ENCODE data around the gene FBLIM1. TPM values are rescaled to one million over a fixed set of nuclear protein-coding genes. Genes with fewer than 3 reads are reported as not detected.

Gene FBLIM1
- total RNA-seq, 1 experiment from 2014 or later = 64.7 TPM

DNA sequence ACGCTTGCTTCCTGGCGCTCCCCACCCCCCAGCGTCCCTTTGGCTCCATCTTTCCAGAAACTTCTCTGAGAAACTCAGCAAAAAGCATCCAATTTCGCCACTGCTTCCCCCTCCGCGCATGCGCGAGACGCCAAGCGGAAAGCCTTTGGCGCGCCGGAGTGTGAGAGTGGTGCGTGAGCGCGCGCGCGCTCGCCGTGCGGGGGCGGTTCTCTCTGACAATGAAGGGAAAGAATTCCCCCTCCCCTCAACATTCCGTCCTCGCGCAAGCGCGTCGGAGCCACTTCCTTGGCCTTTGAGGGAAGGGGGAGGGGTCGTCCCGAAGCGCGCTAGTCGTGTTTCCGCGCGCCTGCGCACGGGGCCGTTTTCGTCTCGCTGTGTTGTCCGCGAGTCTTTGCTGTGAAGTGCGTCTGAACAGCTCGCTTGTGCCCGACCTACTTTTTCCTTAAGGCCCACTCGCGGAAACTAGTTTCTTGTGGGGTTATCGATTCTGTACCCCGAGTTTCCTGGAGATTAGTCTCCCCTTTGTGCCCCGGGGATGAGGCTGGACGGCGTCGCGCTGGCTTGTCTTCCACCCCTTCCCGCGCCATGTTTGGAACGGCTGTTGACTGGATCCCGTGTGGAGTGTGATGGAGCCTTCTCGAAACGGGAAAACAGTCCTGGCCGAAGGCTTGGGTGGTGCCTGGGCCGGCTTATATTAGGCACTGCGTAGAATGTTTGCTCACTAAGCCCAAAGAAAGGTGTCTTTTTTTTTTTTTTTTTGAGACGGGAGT, 77.3 kb downstream of the FBLIM1 start:
- Histone ChIP-seq H2AFZ (ENCODE audit: low read length) (no peak overlapping the region), H4K91ac (ENCODE audit: insufficient read length, low read depth, low read length) (peak overlapping the region; percentile 100)

More for the DNA sequence above, 77.3 kb downstream of the FBLIM1 start:
- H3K4me1 Mint-ChIP-seq = peaks cover 23 to 28% of the 10 kb centered on the region in 2 experiments
- H3K23ac ChIP-seq (ENCODE audit: insufficient read length, low read depth, low read length) = no peak overlapping the region
- peak overlapping the region; percentile 96; the same call in 1 of the 2 replicates for H3K4ac ChIP-seq (ENCODE audit: low read depth, low read length)
- H3K27me3 ChIP-seq (ENCODE audit: insufficient read depth, low read length) = no peaks in the 10 kb centered on the region
- no peak overlapping the region for H2BK12ac ChIP-seq (ENCODE audit: insufficient read length, low read depth, low read length)
- no CpG with 5 or more reads among the region's 66 CpGs for WGBS (ENCODE audit: extremely low coverage, insufficient read length, low lambda C conversion rate)
- H2BK120ac ChIP-seq (ENCODE audit: low read depth, low read length, poor library complexity, severe bottlenecking) = peak overlapping the region; percentile 95
- peak overlapping the region; percentile 94 for H3K18ac ChIP-seq (ENCODE audit: insufficient read length, low read depth, low read length)
- no peaks in the 10 kb centered on the region for H3K79me1 ChIP-seq (ENCODE audit: insufficient read depth, low read depth, low read length, poor library complexity, severe bottlenecking)
- peaks cover 14% of the 10 kb centered on the region for H3K23me2 ChIP-seq (ENCODE audit: insufficient read length, low read depth, low read length, poor library complexity, severe bottlenecking)
- no peaks in the 10 kb centered on the region for H3K9me3 Mint-ChIP-seq
- H3K9me3 ChIP-seq (ENCODE audit: control insufficient read depth, low read depth, low read length) = no peaks in the 10 kb centered on the region
- no peak overlapping the region for H2BK20ac ChIP-seq (ENCODE audit: low read depth, low read length, poor library complexity, severe bottlenecking)
- no peaks in the 10 kb centered on the region for H3K79me2 ChIP-seq (ENCODE audit: insufficient read depth, low read length)
- peak overlapping the region; percentile 94 for H3K9ac ChIP-seq (ENCODE audit: extremely low read depth, insufficient read length, low read length)
- H3K4me3 Mint-ChIP-seq = peak overlapping the region; percentile 78 to 92
- peak overlapping the region; percentile 70 for H3K4me2 ChIP-seq (ENCODE audit: insufficient read depth, insufficient read length, low read length)
- peak overlapping the region; percentile 73 for H4K5ac ChIP-seq (ENCODE audit: insufficient read length, low read depth, low read length)
- peak; percentile 97 for DNase-seq
- peak overlapping the region; percentile 99 for H3K27ac ChIP-seq (ENCODE audit: insufficient read length, low read depth, low read length)
- H3T11ph ChIP-seq (ENCODE audit: low read length) = no peak overlapping the region
- no peaks in the 10 kb centered on the region for H4K20me1 ChIP-seq (ENCODE audit: control insufficient read depth, insufficient read depth, insufficient read length)
- no peak overlapping the region for H2BK15ac ChIP-seq (ENCODE audit: low read depth, low read length)
- H2BK5ac ChIP-seq (ENCODE audit: insufficient read length, low read length) = peak overlapping the region; percentile 85
- no peak overlapping the region for H2AK5ac ChIP-seq (ENCODE audit: insufficient read length, low read length)
- H3K36me3 Mint-ChIP-seq (ENCODE audit: insufficient read depth in 1 of 3, low read depth in 3 of 3) = peaks cover 7 to 11% (median 7%) of the 10 kb centered on the region in 3 experiments; a peak in 6 of 7 replicates
- no peaks in the 10 kb centered on the region for H3K27me3 Mint-ChIP-seq (ENCODE audit: low read depth)
- no peaks in the 10 kb centered on the region; the same call in 1 of the 2 replicates for H3K4me1 ChIP-seq (ENCODE audit: insufficient read depth, low read length)
- H3K56ac ChIP-seq (ENCODE audit: insufficient read length, low read depth, low read length) = no peak overlapping the region
- peak overlapping the region; percentile 98 for H3K14ac ChIP-seq (ENCODE audit: insufficient read depth, low read length)
- TF ChIP-seq CTCF (conservative IDR thresholded peaks at IDR 0.05) = no peak
- no peak overlapping the region for H4K8ac ChIP-seq (replicated peaks; ENCODE audit: insufficient read length, low read depth, low read length)
- peak overlapping the region; percentile 98 to 99 (median 99) for H3K27ac Mint-ChIP-seq

Other genes with a start within 250 kb of the FBLIM1 start
- gene CASP9, start 234.6 kb upstream of the FBLIM1 start, total RNA-seq (2021) = 15.9 and 17.2 TPM in 2 replicates
- 20.7 and 22.1 TPM in 2 replicates for gene DNAJC16, start 231.9 kb upstream of the FBLIM1 start, total RNA-seq (2021)
- 4.0 TPM in 2 replicates for gene AGMAT, start 173.7 kb upstream of the FBLIM1 start, total RNA-seq (2021)
- gene DDI2, start 141.3 kb upstream of the FBLIM1 start, total RNA-seq (2021) = 45.0 and 51.0 TPM in 2 replicates
- gene PLEKHM2, start 74.5 kb upstream of the FBLIM1 start, total RNA-seq (2021) = 45.9 and 50.4 TPM in 2 replicates
- gene SLC25A34, start 22.5 kb upstream of the FBLIM1 start, total RNA-seq (2021) = 0.94 and 1.5 TPM in 2 replicates
- gene TMEM82, start 16.3 kb upstream of the FBLIM1 start, total RNA-seq (2021) = 1.0 and 1.4 TPM in 2 replicates
- 2.0 and 2.6 TPM in 2 replicates for gene UQCRHL, start 48.9 kb downstream of the FBLIM1 start, total RNA-seq (2021)
- gene SPEN, start 88.9 kb downstream of the FBLIM1 start, total RNA-seq (2021) = 54.3 and 59.6 TPM in 2 replicates
- 16.5 and 16.7 TPM in 2 replicates for gene ZBTB17, start 217.3 kb downstream of the FBLIM1 start, total RNA-seq (2021)
- not detected in 2 replicates for gene SRARP, start 245.4 kb downstream of the FBLIM1 start, total RNA-seq (2021)